Stimulated activated CD4-positive, alpha-beta T cell treated with anti-CD3 and anti-CD28 coated beads, Interleukin-12 subunit alpha, Interleukin-12 subunit beta, amount 100 ng/mL, for 4 hours (primary cell): ENCODE measurements around the gene MOB3C.
"Not testable (repeated sequence)": the region's sequence is repeated elsewhere in the genome, so short reads cannot be mapped to it uniquely, and the experiment has no call there.

Source experiments
- DNase-seq: peaks from one replicate; pipeline ENCODE4 v3.0.0-alpha.2; 2020

MOB3C gene

DNA sequence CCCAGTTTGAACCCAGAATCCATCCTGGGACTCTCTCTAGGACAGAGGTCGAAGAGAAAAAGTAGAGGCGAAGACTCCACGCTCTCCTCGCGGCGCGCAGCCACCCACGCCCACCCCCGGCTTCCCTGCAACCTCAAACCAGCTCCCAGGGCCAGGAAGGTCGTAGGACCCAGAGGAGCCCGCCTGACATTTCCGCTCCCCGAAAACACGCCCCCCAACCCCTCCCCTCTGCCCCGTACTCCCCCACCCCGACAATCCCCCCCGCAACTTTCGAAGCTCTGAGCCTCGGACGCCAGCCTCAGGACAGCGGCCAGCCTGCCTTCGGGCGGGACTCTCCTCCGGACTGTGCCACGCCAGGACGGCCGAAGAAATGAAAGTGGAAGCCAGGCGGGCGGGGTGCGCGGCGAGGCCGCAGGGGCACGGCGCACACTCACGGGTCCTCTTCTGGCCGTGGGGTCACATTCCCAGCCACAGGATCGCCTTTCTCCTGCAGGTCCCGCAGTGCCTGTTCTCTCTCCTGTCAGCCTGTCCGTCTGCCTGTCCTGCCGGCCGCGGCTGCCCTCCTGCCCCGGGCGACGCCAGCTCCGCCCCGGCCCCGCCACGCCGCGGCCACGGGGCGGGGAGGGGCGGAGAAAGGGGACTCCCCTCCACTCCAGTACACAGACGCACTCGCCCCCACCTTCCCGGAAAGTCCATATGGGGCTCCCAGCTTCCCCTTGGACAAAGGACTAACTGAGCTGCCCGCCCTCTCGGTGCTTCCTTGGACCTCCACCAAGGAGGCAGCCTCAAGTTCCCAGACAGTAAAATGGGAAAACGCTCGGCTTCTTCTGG is at the start of gene MOB3C:
Gene MOB3C (minus strand): TSS at position 535 of the 831 bp plus-strand sequence. CDS start 3,490 bp downstream, outside the sequence.
- DNase-seq = peak; percentile 69

DNA sequence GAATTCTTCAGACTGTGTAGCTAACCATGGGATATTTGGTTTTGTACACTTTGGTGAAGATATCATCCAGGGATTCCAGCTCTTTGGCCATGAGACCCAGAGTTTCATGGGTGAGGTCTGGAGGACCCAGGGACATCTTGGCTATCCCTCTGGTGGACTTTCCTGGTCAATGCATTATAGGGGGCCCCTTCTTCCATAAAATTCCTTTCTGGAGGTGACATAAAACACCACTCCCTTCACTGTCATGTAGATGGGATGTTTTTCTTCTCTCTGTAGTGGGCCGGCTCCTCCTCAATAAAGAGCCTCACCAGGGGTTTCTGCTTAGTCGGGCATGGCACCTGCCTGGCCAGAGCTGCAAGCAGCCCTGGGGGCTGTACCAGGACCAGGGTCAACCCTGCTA is 49.4 kb upstream of the MOB3C start:
- no peak for DNase-seq

DNA sequence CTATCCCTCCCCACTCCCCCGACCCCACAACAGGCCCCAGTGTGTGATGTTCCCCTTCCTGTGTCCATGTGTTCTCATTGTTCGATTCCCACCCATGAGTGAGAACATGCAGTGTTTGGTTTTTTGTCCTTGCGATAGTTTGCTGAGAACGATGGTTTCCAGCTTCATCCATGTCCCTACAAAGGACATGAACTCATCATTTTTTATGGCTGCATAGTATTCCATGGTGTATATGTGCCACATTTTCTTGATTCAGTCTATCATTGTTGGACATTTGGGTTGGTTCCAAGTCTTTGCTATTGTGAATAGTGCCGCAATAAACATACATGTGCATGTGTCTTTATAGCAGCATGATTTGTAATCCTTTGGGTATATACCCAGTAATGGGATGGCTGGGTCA is 46.3 kb upstream of the MOB3C start:
- DNase-seq = not testable (repeated sequence)

DNA sequence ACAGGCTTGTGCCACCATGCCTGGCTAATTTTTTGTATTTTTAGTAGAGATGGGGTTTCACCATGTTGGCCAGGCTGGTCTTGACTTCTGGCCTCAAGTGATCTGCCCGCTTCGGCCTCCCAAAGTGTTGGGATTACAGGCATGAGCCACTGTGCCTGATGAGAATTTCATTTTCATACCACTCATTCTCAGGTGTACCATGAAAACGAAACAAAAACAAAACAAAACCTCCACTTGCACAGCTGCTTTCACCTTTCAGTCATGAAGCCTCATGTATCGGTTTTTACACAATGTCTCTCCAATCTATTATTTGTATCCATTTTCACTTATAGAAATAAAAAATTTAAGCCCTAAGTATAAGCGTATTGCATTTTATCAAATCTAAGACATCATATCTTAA is 43.5 kb upstream of the MOB3C start:
- not testable (repeated sequence) for DNase-seq

DNA sequence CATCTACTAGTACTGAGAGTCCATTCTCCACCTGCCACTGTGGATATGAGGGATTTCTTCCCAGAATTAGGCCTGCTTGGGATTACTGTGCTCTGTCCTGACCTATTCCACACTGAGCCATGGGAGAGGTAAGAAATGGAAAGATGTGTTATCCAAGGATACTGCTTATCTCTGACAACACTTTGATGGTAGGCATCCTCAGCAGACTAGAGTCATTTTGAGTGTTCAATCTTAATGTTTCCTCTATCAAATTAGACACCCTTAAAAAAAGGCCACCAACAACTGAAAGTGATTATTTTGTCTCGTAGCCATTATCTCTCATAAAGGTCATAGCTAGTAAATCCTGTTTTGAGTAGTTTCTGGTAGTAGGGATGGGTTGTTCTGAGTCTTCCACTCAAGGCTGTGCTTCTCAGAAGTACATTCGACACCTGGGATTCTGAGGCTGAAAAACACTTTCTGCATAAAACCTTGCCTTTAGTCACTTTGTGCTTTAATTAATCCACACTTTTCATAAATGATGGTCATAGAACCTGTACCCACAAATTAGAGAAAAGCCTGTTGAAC is 42.8 kb upstream of the MOB3C start:
- no peak for DNase-seq

DNA sequence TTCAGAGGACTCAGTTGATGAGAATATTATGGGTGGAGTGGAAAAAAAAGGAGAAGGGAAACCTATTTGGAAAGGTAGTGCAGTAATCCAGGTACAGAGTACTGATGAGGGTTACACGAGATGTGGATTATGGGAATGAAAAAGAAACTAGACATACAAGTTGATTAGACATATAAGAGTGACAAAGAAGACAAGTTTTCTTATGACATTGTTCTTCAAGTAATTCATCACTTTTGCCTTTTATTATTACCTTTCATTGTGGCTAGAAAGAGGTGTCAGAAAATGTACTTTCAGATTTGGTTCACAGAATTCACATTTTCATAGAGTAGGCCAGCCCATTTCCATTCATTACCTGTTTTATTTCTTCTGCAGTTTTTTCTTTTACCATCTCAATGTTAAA is 41.2 kb upstream of the MOB3C start:
- DNase-seq = no peak

DNA sequence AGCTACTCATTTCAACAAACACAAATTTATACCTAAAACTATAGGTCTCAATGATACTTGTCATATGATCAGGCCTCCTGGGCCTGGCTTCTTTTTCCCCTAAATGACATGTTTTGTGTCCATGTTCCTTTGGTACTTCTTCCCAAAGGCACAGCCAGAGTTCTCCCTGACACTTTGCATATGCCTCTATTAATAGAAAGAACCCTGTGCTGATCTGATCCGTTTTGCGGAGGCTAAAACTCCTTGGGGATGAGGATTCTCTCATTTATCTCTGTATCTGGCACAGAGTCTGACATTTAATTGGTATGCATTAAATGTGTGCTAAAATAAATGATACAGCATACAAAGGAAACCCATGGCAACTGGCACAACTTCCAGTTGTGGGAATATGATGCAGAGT is 40.0 kb upstream of the MOB3C start:
- DNase-seq = no peak

DNA sequence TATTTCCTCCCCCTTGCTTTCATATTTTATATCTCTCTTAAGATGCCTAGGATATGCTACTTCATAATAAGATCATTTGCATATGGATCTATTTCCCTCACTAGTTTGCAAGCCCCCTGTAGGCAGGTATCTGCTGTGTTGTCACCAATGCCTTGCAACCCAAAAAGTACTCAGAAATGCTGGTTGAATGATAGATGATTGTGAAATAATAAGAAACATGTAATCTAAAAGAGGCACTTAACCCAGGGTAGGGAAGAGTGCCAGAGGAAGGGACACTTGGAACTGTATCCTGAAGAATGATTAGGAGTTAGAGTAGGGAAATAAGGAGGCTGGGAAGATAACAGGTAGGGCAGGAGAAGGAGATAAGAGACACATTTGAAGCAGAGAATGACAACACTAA is 39.2 kb upstream of the MOB3C start:
- no peak for DNase-seq

DNA sequence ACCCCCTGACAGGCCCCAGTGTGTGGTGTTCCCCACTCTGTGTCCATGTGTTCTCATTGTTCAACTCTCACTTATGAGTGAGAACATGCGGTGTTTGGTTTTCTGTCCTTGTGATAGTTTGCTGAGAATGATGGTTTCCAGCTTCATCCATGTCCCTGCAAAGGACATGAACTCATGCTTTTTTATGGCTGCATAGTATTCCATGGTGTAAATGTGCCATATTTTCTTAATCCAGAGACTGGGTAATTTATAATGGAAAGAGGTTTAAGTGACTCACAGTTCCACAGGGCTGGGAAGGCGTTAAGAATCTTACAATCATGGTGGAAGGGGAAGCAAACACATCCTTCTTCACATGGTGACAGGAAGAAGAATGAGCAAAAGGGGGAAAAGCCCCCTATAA is 38.1 kb upstream of the MOB3C start:
- DNase-seq = not testable (repeated sequence)

DNA sequence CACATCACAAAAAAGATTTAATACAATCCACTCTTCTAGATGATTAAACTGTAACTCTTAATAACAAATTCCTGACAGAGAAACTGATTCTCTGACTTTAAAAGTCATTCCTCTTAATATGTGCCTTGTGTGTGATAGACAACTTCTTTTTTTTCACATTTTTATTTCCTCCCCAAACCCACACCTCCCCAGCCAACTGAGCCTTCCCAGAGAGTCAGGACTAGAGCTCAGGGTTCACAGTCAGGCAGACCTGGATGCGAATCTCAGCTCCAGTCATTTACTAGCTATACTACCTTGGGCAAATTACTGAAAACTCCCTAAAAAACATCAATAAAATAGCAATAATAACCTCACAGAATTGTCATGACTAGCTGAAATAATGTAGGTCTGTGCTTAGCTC is 37.4 kb upstream of the MOB3C start:
- DNase-seq = no peak

DNA sequence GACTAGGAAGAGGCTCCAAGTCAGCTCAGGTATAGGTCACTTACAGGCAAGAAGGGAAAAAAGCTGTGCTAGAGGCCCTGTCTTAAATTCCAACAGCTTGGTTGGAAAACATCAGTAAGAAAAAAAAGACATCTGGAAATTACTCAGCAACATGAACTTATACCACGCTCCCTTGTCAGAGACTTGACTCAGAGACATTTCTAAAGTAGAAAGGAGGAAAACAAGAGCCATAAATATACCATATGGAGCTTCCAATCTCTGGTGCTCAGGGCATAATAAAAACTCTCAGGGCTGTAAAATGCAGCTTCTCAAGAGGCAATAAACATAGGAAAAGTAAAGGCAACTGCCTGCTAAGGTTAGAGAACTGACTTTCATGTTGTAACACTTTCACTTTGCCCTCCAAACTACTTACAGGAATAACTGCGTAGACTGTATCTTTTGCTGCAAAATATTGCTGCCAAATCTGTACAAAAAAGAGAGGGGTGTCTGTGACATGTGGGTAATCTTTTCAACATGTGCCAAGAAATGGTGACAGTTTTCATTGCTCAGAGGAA is 36.9 kb upstream of the MOB3C start:
- no peak for DNase-seq

DNA sequence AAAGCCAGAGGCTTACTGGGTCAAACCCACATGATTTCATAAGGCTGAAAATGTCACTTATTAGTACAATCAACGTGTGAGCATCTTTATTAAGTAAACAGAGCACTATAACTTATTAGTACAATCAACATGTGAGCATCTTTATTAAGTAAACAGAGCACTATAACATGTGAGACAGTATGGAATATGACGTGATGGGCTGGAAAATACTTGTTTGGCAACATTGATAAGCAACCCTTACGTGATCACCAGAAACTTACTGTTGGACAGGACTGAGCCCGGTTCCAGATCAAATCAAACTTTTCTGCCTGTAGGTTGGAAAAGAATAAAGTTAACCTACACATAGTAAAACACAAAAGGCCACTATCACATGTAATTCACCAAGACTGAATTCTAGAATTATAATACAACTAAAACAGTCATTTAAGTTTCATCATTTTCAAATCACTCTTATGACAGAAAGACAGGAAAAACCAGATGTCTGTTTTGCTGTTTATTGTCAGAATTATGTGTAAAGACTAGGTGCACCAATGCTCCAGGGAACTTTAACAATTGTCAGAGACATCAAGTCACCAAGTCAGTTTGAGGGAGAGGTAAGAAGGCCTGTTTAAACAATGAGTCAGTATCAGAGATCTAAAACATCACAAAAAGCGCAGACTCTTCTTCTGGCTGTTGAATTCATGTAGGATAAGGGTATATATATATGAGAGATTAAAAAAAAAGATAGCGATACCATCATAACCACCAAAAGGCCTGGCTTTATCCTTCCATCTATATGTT is 35.9 kb upstream of the MOB3C start:
- DNase-seq = no peak

DNA sequence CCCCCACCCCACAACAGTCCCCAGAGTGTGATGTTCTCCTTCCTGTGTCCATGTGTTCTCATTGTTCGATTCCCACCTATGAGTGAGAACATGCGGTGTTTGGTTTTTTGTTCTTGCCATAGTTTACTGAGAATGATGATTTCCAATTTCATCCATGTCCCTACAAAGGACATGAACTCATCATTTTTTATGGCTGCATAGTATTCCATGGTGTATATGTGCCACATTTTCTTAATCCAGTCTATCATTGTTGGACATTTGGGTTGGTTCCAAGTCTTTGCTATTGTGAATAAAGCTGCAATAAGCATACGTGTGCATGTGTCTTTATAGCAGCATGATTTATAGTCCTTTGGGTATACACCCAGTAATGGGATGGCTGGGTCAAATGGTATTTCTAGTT is 34.5 kb upstream of the MOB3C start:
- DNase-seq = not testable (repeated sequence)

DNA sequence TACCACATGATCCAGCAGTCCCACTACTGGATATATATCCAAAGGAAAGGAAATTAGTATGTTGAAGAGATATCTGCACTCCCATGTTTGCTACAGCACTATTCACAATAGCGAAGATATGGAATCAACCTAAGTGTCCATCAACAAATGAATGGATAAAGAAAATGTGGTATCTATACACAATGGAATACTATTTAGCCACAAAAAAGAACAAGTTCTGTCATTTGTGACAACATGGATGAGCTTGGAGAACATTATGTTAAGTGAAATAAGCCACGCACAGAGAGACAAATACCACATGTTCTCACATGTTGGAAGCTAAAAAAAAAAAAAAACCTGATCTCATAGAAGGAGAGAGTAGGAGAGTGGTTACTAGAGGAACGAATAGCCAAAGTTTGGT is 33.9 kb upstream of the MOB3C start:
- DNase-seq = no peak

DNA sequence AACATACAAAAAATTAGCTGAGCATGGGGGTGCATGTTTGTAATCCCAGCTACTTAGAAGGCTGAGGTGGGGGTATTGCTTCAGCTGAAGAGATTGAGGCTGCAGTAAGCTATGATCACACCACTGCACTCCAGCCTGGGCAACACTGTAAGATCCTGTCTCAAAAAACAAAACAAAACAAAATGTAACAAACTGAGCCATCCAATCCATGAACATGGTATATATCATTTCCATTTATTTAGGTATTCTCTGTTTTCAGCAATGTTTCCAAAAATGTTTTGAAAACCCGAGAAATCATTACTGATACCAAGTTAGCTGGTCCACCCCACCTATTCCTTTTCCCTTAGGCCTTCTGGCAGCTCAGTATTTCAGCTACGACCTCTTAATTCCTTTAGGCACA is 33.2 kb upstream of the MOB3C start:
- DNase-seq = no peak

DNA sequence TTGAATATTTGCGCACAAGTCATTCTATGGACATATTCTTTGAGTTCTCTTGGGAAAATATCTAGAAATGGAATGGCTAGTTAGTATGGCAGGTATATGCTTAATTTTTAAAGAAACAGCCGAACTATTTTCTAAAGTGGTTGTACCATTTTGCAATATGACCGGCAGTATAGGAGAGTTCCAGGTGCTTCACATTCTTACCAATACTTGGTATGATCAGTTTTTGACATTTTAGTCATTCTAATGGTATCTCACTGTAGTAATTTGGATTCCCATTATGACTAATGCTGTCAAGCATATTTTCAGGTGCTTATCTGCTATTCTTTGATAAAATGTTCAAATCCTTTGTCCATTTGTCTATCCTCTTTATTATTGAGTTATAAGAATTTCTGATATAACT is 31.0 kb upstream of the MOB3C start:
- no peak for DNase-seq

DNA sequence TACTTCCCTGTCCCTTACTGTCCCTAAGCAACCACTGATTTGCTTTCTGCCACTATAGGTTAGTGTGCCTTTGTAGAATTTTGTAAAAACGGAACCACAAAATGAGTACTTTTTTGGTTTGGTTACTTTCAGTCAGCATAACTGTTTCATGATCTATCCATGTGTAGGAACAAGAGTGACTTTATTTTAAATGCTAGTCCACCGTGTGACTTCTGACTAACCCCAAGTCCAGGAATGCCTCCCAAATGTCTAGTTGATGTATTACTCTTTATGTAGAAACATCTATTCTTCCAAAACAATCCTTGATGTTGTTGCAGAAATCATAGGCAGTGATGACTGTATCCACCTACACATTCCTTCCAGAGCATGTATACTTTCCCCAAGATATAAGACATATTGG is 30.2 kb upstream of the MOB3C start:
- no peak for DNase-seq

DNA sequence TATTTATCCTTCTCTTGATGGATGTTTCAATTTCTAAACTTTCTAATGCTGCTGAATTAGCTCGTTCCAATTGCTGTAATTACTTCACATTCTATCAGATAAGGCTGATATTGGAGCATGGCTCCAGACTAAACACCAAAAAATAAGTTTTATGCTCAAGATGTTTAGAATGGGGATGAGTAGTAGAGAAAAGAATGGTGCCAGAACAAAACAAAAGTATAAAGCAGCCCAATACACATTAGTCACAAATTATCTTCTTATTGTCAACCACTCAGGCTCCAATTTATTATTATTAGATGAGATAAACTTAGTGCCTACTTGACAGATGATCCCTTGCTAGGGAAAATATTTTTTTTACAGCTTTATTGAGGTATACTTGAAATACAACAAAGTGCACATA is 29.7 kb upstream of the MOB3C start:
- no peak for DNase-seq

DNA sequence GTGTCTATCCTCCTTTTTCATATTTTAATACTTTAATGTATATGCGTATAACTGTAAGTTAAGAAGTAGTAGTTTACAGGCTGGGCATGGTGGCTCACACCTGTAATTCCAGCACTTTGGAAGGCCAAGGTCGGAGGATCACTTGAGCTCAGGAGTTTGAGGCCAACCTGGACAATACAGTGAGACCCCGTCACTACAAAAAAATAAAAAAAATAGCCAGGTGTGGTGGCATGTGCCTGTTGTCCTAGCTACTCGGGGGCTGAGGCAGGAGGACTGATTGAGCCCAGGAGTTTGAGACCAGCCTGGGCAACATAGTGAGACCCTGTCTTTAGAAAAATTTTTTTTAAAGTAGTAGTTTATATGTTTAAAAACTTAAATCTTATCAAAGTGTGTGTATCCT is 29.2 kb upstream of the MOB3C start:
- no peak for DNase-seq

DNA sequence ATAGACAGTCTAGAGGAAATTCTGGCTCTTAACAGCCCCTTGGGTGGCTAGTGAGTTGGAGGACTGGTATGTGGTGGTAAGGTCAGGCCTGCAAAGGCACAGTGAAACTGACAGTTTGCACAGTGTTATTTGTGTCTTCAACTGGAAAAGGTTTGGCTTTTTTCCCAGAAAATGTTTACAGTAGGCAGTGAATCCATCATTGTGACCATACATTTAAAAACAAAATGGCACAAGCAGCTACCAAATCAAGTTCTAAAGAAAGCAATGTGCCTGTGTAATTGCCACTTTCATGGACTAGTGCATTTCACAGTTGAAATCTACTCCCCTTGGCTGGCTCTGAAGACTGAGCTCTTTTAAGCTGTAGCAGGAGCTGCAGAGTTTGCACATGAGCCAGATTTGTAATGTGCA is 26.8 kb upstream of the MOB3C start:
- no peak for DNase-seq

DNA sequence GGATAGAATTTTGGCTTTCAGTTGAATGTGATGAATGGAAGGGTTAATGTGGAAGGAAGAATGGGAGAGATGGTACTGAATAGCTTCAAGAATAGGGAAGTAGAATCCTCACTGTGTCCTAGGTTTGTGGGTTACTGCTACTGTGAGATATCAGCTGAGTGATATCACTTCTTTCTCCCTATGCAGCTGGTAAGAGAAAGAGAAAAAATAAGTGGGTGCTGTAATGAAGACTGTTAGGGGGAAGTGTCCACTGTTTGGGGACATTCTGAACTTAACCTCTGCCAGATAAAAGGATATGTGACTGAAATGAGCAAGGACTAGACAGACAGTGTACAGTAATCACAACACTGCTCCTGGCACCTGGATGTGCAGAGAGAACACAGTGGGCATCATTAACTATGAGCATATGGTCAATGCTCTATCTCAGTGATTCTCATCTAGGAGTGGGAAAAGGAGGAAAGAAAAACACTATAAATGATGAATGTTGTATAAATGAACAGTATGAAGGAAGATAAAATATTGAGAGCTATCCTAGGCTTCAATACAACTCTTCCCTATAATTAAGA is 25.6 kb upstream of the MOB3C start:
- DNase-seq = no peak

DNA sequence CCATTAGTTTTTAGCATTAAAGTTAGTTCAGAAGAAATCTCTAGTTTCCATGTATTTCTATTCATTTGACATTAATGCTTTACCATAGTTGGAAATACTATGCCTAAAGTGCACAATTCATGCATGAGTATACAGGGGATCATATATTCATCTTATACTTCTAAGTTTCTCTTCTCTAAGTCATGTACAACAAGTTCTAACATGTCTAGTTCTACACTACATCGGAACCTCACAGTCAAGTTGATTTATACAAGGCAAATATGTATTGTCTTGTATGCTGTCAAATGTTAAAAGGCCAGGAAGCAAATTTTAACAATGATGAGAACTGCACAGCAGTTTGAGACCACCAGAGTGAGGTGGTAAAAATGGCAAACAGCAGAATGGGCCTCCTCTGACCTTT is 22.9 kb upstream of the MOB3C start:
- no peak for DNase-seq

DNA sequence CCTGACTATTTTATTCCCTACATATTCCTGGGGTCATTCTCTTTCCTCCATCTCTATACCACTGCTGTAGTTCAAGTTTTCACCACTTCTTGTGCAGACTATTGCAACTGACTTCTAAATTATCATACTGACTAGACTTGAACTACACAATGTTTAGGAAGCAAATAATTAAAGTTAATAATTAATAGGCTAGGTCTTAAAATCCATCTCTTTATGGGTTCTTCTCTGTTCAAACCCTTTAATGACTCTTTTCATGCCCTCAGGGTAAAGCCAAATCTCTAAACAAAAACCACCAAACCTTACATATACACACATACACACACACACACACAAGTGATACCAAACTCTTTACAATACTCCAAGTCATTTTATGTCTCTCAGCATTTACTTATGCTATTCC is 22.3 kb upstream of the MOB3C start:
- DNase-seq = no peak
